Epidermal melanocyte (primary cell): ENCODE measurements around the gene TRIM8.
A peak's percentile ranks its signal among the peaks of the same experiment; 100 is the strongest.

Experiments
- DNase-seq: peaks from one replicate; pipeline ENCODE4 v3.0.0; 2011; ENCODE audit warnings: low spot score; ENCODE audit not compliant: insufficient read length

The TRIM8 gene

DNA sequence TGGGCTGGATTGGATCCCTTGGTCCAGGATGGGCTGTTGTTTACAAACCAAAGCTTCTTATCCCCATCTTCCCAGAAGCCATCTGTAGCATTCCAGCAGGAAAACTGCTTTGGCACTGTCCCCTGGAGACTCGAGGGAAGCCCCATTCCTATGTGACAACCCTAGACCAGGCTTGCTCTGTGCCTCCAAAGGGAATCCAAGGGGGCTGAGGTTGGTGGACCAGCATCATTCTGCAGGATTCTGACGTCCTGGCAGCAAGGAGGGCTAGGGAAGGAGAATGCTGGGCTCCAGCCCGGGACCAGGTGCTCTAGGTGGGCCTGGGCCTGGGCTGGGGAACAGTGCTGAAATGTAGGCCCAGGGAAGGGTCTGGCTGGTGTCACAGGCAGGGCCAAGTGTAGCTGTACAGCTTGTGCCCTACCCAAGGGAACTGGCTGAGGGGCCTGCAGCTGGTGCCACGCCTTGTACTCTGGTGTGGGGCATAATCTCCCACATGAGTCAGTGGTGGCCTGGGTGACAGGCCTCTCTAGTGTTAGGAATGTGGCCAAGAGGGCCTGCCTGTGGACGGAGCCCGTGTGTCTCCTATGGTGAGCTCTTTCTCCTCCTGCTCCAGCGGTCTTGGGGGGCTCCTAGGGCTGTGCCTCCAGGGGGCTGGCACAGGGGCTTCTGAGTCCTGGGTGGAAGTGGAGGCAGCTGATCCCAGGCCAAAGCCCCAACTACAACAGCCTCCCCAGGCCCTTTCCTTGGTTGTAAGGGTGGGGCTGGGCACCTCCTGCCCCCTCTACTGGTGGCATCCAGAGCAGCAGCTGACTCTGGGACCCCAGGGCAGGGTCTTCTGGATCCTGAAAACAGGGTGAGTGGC is 25.2 kb downstream of the TRIM8 start:
- DNase-seq: no peak

GRCh38 chr10:102670065-102670670 is 25.9 kb downstream of the TRIM8 start:
- no peak for DNase-seq

GRCh38 chr10:102670871-102671434 is 26.7 kb downstream of the TRIM8 start:
- DNase-seq: no peak

DNA sequence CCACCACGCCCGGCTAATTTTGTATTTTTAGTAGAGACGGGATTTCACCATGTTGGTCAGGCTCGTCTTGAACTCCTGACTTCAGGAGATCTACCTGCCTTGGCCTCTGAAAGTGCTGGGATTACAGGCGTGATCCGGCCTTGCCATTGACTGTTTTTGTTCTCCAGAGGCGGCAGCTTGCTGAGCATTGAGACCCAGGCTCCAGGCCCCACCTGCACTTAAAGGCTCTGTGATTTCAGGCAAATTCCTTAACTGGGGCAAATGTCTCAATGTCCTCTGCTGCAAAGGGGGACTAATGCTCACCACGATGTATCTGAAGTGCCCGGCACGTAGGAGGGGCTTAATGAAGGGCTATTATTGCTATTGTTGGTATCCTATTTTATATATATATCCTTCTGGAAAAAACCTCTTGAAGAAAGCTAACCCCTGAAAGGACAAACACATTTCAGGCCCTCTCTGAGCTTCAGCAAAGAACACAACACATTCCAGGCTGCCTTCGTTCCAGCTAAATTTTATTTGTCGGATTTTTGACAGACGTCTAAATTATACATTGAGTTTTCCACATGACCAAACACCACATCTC is 29.0 kb downstream of the TRIM8 start:
- no peak for DNase-seq

DNA sequence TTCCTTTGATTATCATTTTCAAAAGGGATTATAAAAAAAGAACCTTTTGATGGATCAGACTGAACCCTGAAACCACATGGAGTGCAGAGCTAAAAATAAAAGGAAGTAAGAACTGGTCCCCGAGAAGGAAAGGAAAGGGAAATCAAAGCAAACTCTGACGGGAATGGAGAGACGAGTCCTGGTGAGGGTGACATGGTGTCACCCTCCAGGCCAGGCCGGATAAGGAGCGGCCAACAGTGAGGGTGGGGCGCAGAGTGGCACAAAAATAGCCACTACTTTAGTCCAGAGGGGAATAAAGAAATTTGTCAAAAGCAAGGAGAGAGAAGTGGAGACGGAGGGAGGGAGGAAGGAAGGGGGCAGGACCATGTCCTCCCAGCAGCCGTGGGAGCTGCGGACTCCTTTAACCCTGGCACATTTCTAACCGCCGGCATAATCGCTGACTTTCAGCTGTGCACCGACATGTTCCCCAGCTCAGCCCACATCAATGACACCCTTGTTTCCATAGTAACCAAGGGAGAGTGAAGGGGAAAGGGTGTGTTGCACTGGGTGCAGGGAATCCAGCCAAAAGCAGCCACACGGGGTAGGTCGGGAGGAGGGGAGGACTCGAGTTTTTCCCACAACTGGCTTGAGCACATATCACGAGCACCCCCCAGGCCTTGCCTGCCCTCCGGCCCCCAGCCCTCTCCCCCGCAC is 29.7 kb downstream of the TRIM8 start:
- DNase-seq: peak; percentile 67

GRCh38 chr10:102674566-102674965 is 30.3 kb downstream of the TRIM8 start:
- no peak for DNase-seq

GRCh38 chr10:102675011-102675665 is 30.9 kb downstream of the TRIM8 start:
- no peak for DNase-seq

GRCh38 chr10:102675666-102676533 is 31.6 kb downstream of the TRIM8 start:
- DNase-seq: peak; percentile 55

- DNase-seq: no peak
Observed at GRCh38 chr10:102676534-102677315, 32.4 kb downstream of the TRIM8 start.

DNA sequence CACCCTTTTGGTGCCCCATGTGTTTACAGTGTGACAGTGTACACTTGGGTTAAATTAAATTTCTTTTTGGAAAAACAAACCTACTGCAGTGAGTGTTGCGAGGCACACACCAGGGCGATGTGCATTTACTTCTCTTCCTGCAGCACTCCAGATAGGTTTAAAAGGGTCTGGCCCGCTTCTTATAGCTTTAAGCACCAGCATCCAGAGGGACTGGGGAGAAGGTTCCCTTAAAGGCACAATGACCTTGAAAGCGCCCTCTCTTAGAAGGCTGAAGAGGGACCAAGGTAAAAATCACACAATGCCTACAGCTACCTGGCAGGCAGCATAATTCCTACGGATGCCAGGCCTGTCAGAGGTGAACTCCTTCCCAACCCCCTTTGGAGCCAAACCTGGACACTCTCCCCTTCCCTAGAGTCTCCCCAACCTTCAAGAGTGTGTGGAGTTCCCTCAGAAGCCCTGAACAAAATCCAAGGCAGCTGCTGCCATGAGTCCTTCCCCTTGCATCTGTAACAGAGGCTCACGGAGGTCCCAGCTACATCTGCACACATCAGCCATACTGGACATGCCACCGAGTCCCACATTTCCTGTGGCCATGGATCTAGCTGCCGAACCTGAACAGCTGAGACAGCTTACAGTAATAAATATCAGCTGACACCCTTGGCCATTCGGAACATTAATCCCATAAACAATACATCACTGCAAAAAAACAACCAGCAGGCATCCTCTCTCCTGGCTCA is 33.2 kb downstream of the TRIM8 start:
- DNase-seq: no peak

GRCh38 chr10:102678068-102678400 is 33.8 kb downstream of the TRIM8 start:
- no peak for DNase-seq

DNA sequence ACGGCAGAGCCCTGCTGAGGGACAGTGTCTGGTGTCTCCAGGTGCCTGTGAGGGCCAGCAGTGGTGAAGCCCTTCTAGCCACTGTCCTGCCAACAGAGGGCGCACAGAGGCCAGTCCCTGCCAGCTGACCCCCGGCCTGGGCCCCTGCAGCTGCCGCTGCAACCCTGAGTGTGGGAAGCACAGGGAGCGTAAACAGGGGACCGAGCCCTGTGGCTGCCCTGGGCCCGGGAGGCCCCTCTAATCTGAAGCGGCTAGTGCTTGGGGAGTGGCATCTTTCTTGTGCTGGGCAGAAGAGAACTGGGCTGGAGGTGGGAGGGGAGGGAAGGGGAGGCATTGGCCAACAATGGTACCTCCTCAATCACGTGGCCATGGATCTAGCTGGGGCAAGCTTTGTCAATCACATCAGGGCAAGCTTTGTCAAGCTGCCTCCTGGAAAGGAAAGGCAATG is 34.6 kb downstream of the TRIM8 start:
- DNase-seq: no peak

GRCh38 chr10:102679596-102679995 is 35.3 kb downstream of the TRIM8 start:
- no peak for DNase-seq

DNA sequence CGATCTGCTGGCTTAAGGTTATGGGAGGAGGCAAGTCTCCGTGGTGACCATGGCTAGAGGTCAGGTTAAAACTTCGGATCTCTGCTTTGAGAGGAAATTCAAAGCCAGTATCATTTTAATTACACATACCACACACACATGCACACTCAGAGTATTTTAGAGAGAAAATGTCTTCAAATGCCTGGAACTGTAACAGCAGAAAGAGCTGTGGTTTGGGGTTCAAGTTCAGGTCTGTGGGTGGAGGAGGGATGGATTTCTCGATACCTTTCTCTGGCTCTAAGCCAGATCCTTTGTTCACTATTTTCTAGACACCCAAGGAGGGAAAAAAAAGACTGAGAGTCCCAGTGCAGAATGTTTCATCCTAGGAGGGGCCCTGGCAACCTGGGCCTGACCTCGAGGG is 37.4 kb downstream of the TRIM8 start:
- DNase-seq: no peak

- no peak for DNase-seq
Observed at GRCh38 chr10:102682416-102682815, 38.1 kb downstream of the TRIM8 start.

- DNase-seq: no peak
Observed at GRCh38 chr10:102682981-102683380, 38.7 kb downstream of the TRIM8 start.

DNA sequence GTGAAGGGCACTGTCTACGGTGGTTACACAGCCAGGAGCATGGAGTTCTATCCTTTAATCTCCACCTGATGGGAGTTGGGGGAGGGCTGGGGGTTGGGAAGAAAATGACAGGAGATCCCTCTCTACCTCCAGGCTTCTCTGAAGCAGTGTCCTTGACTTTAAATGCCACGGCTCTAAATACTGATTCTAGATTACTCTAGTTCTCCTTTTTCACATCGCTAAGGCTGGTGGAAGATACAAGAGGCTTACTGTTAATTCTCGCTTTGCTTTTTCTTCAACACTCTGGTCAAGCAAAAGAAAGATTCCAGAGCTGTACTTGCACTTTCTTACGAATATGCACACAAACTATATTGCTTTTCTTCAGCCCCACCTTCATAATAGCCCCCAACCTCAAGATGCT is 39.5 kb downstream of the TRIM8 start:
- DNase-seq: no peak

GRCh38 chr10:102691285-102692066 is 47.2 kb downstream of the TRIM8 start:
- DNase-seq: no peak
